ENCODE measurements around the gene SUSD2.
"Not testable (repeated sequence)": the region's sequence is repeated elsewhere in the genome, so short reads cannot be mapped to it uniquely, and the experiment has no call there.

The SUSD2 gene

GRCh38 chr22:24216541-24217209, 35.4 kb downstream of the SUSD2 start:
- no peak for DNase-seq

- no peak for DNase-seq
Measured at GRCh38 chr22:24217384-24217783, 36.1 kb downstream of the SUSD2 start.

GRCh38 chr22:24219750-24220149, 38.5 kb downstream of the SUSD2 start:
- DNase-seq = no peak

- no peak for DNase-seq
Measured at GRCh38 chr22:24224468-24224867, 43.2 kb downstream of the SUSD2 start.

- no peak for DNase-seq
Measured at GRCh38 chr22:24225044-24225601, 43.8 kb downstream of the SUSD2 start.

GRCh38 chr22:24225951-24226350, 44.7 kb downstream of the SUSD2 start:
- no peak for DNase-seq

GRCh38 chr22:24230911-24231656, 49.8 kb downstream of the SUSD2 start:
- DNase-seq = peak; percentile 83

GRCh38 chr22:24231706-24232105, 50.4 kb downstream of the SUSD2 start:
- no peak for DNase-seq

GRCh38 chr22:24232124-24232523, 50.8 kb downstream of the SUSD2 start:
- no peak for DNase-seq

GRCh38 chr22:24232725-24233124, 51.4 kb downstream of the SUSD2 start:
- no peak for DNase-seq

GRCh38 chr22:24233235-24233634, 51.9 kb downstream of the SUSD2 start:
- no peak for DNase-seq

- DNase-seq = no peak
Measured at GRCh38 chr22:24233816-24234215, 52.5 kb downstream of the SUSD2 start.

- no peak for DNase-seq
Measured at GRCh38 chr22:24235315-24235714, 54.0 kb downstream of the SUSD2 start.

- no peak for DNase-seq
Measured at GRCh38 chr22:24236656-24237055, 55.4 kb downstream of the SUSD2 start.

- DNase-seq = not testable (repeated sequence)
Measured at GRCh38 chr22:24238101-24238694, 56.9 kb downstream of the SUSD2 start.

Data from activated CD4-positive, alpha-beta T cell treated with anti-CD3 and anti-CD28 coated beads for 48 hours (primary cell).